Measurements from ENCODE around the gene TIGIT.

TIGIT gene

DNA sequence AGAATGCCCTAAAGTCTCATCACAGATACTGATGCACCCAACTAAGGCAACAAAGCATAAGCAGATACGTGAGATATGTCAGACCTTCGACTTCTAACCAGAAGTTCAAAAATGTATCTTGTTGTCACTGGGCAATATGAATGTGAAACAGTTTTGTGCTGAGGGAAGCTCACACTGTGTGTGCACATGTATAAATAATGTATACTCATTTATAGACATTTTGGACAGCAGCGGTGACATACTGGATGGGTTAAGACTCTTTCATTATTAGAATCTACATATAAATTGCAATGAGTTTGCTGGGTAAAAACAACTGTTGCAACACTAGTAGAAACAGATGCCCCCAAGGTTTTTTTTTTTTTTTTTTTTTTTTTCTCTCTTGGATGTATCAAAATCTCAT lies 37.9 kb downstream of the TIGIT start:
- Histone ChIP-seq H3K4me3 (ENCODE audit: low read depth, low read length) (no peak overlapping the region), H3K79me2 (ENCODE audit: control insufficient read depth, insufficient read depth, low read length, unreplicated experiment) (no peaks in the 10 kb centered on the region), H3K4me1 (ENCODE audit: control insufficient read depth, insufficient read depth, low read length, unreplicated experiment) (no peaks in the 10 kb centered on the region), H2AFZ (ENCODE audit: low read length, unreplicated experiment) (no peak overlapping the region), H3K36me3 (ENCODE audit: insufficient read depth, low read length) (no peaks in the 10 kb centered on the region), H3K27me3 (ENCODE audit: insufficient read depth, low read length) (no peaks in the 10 kb centered on the region), H3K27ac (ENCODE audit: low read depth, low read length) (no peak overlapping the region)

- H3K27me3 ChIP-seq (ENCODE audit: insufficient read depth, low read length): no peaks in the 10 kb centered on the region
- no peak overlapping the region for H3K4me3 ChIP-seq (ENCODE audit: low read depth, low read length)
- H3K4me1 ChIP-seq (ENCODE audit: control insufficient read depth, insufficient read depth, low read length, unreplicated experiment): no peaks in the 10 kb centered on the region
- H3K36me3 ChIP-seq (ENCODE audit: insufficient read depth, low read length): no peaks in the 10 kb centered on the region
- H2AFZ ChIP-seq (ENCODE audit: low read length, unreplicated experiment): no peak overlapping the region
- H3K79me2 ChIP-seq (ENCODE audit: control insufficient read depth, insufficient read depth, low read length, unreplicated experiment): no peaks in the 10 kb centered on the region
- no peak overlapping the region for H3K27ac ChIP-seq (ENCODE audit: low read depth, low read length)
These were observed 38.7 kb downstream of the TIGIT start for GRCh38 chr3:114332342-114333179.

DNA sequence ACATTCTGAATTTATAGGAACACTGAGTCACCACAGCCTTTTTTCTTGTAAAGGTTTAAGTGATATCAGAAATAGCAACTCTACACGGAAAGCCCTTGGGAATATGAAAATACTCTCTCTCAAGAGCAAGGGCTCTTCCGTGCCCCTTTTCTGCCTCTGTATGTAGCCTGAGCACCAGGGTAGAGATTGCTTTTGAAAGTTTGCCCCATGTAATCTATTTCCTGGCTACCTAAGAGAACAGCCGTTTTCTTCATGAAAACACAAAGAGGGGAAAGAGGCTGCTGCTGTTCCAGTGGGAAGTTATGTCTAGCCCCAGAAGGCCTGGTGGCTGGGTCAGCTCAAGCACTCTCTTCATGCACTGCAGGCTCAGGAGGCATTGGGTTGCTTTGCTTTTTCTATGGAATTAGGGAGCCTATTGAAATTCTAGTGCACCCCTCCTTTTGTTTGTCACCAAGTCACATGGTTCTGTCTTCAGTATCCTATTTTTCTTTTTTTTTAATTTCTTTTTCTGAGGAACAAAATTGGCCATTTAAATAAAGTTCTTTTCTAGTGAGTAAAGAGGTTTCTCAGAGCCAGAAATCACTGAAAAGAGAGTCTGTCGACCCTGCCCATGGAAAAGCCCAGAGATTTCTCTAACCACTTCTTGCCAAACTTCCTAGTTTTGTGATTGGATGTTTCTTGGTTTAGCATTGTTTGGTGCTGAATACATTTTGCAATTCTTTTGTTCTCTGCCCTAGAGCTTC lies 39.5 kb downstream of the TIGIT start:
- H3K27ac ChIP-seq (ENCODE audit: low read depth, low read length): no peak overlapping the region
- H3K36me3 ChIP-seq (ENCODE audit: insufficient read depth, low read length): no peaks in the 10 kb centered on the region
- H2AFZ ChIP-seq (ENCODE audit: low read length, unreplicated experiment): no peak overlapping the region
- H3K27me3 ChIP-seq (ENCODE audit: insufficient read depth, low read length): no peaks in the 10 kb centered on the region
- no peaks in the 10 kb centered on the region for H3K79me2 ChIP-seq (ENCODE audit: control insufficient read depth, insufficient read depth, low read length, unreplicated experiment)
- H3K4me1 ChIP-seq (ENCODE audit: control insufficient read depth, insufficient read depth, low read length, unreplicated experiment): no peaks in the 10 kb centered on the region
- H3K4me3 ChIP-seq (ENCODE audit: low read depth, low read length): no peak overlapping the region

DNA sequence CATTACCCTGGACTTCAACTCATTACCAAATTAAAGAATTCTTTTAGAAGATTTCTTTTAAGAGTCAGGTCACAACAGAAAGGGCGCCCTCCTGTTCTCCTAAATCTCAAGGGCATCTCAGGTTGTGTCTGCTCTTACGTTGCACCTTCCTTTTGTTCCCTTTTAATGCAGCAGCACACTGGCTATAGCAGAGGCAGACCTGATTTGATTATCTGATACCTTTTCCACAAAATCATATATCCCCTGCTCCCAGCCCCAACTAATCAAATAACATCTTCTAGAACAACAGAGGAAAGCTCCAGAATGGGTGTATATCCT lies 40.1 kb downstream of the TIGIT start:
- no peak overlapping the region for H2AFZ ChIP-seq (ENCODE audit: low read length, unreplicated experiment)
- H3K4me1 ChIP-seq (ENCODE audit: control insufficient read depth, insufficient read depth, low read length, unreplicated experiment): no peaks in the 10 kb centered on the region
- H3K79me2 ChIP-seq (ENCODE audit: control insufficient read depth, insufficient read depth, low read length, unreplicated experiment): no peaks in the 10 kb centered on the region
- H3K27me3 ChIP-seq (ENCODE audit: insufficient read depth, low read length): no peaks in the 10 kb centered on the region
- no peaks in the 10 kb centered on the region for H3K36me3 ChIP-seq (ENCODE audit: insufficient read depth, low read length)
- H3K27ac ChIP-seq (ENCODE audit: low read depth, low read length): no peak overlapping the region
- no peak overlapping the region for H3K4me3 ChIP-seq (ENCODE audit: low read depth, low read length)

- Histone ChIP-seq H3K79me2 (ENCODE audit: control insufficient read depth, insufficient read depth, low read length, unreplicated experiment) (no peaks in the 10 kb centered on the region), H3K27ac (ENCODE audit: low read depth, low read length) (no peak overlapping the region), H3K36me3 (ENCODE audit: insufficient read depth, low read length) (no peaks in the 10 kb centered on the region), H2AFZ (ENCODE audit: low read length, unreplicated experiment) (no peak overlapping the region), H3K4me1 (ENCODE audit: control insufficient read depth, insufficient read depth, low read length, unreplicated experiment) (no peaks in the 10 kb centered on the region), H3K27me3 (ENCODE audit: insufficient read depth, low read length) (no peaks in the 10 kb centered on the region), H3K4me3 (ENCODE audit: low read depth, low read length) (no peak overlapping the region)
These were observed 42.4 kb downstream of the TIGIT start for GRCh38 chr3:114336122-114336697.

DNA sequence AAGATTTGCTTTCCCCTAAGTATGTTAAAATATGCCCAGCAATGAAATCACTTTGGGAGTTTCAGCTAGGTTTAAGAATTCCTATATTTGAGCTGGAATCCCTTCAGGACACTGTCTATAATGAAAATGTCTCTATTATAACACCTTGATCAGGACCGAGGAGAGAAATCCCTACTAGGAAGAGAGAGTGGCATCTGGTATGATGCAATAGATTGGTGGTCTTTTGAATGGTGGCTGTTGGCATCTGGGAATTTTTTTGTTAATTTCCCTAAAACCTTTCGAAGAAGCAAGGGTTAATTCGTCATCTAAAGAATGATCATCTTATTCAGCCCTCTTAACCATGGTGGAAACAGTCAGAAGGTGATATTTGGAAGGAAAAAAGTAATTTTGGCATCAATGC lies 43.0 kb downstream of the TIGIT start:
- no peaks in the 10 kb centered on the region for H3K79me2 ChIP-seq (ENCODE audit: control insufficient read depth, insufficient read depth, low read length, unreplicated experiment)
- no peaks in the 10 kb centered on the region for H3K4me1 ChIP-seq (ENCODE audit: control insufficient read depth, insufficient read depth, low read length, unreplicated experiment)
- H3K36me3 ChIP-seq (ENCODE audit: insufficient read depth, low read length): no peaks in the 10 kb centered on the region
- no peak overlapping the region for H3K27ac ChIP-seq (ENCODE audit: low read depth, low read length)
- no peak overlapping the region for H2AFZ ChIP-seq (ENCODE audit: low read length, unreplicated experiment)
- H3K4me3 ChIP-seq (ENCODE audit: low read depth, low read length): no peak overlapping the region
- no peaks in the 10 kb centered on the region for H3K27me3 ChIP-seq (ENCODE audit: insufficient read depth, low read length)

DNA sequence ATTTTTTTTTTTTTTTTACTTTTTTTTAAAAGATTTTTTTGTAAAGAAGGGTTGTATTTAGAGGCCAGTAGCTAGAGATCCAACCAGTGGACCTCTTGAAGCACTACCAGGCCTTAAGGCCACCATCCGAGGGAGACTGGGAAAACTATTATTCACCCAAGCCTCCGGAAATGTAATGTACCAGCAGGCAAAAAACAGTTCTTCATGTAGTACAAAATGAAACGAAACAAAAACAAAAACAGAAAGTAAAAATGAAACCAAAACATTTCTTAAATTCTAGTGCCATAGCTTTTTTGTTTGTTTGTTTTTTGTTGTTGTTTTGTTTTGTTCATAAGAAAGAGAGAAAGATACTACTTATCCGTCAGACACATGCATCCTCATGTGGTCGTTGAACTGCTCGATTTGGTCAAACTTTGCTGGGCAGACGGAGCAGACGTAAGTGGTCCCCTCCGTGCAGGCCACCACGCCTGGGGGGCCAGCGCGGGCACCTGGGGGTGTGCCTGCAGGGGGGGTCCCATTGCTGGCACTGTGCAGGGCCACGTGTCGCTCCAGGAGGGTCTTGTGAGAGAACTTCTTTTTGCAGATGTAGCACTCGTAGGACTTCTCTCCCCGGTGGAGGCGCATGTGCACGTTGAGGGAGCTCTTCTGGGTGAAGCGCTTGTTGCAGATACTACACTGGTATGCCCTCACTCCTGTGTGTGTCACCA lies 45.0 kb downstream of the TIGIT start:
- Histone ChIP-seq H3K27me3 (ENCODE audit: insufficient read depth, low read length) (no peaks in the 10 kb centered on the region), H2AFZ (ENCODE audit: low read length, unreplicated experiment) (no peak overlapping the region), H3K36me3 (ENCODE audit: insufficient read depth, low read length) (no peaks in the 10 kb centered on the region), H3K27ac (ENCODE audit: low read depth, low read length) (no peak overlapping the region), H3K4me1 (ENCODE audit: control insufficient read depth, insufficient read depth, low read length, unreplicated experiment) (no peaks in the 10 kb centered on the region), H3K4me3 (ENCODE audit: low read depth, low read length) (no peak overlapping the region), H3K79me2 (ENCODE audit: control insufficient read depth, insufficient read depth, low read length, unreplicated experiment) (no peaks in the 10 kb centered on the region)

DNA sequence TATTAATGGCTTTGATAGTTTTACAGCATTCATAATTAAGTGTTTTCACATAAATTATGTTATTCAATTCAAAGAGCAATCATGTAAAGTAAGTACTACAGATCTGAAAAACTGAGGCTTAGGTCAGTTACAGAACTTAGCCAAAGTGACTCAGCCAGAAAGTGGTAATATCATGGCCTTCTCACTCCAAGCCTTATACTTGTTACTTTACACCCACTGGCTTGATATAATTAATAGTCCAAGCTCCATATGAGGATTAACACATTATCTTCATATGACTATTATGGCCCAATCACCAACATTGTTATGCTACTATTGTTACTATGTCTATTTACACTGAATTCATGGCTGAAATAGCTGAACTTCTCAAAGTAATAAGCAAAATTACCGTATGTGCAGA lies 50.7 kb downstream of the TIGIT start:
- Histone ChIP-seq H3K4me3 (ENCODE audit: low read depth, low read length) (no peak overlapping the region), H3K27ac (ENCODE audit: low read depth, low read length) (no peak overlapping the region), H3K27me3 (ENCODE audit: insufficient read depth, low read length) (no peaks in the 10 kb centered on the region), H3K4me1 (ENCODE audit: control insufficient read depth, insufficient read depth, low read length, unreplicated experiment) (no peaks in the 10 kb centered on the region), H3K36me3 (ENCODE audit: insufficient read depth, low read length) (peaks cover 7% of the 10 kb centered on the region), H3K79me2 (ENCODE audit: control insufficient read depth, insufficient read depth, low read length, unreplicated experiment) (no peaks in the 10 kb centered on the region), H2AFZ (ENCODE audit: low read length, unreplicated experiment) (no peak overlapping the region)

DNA sequence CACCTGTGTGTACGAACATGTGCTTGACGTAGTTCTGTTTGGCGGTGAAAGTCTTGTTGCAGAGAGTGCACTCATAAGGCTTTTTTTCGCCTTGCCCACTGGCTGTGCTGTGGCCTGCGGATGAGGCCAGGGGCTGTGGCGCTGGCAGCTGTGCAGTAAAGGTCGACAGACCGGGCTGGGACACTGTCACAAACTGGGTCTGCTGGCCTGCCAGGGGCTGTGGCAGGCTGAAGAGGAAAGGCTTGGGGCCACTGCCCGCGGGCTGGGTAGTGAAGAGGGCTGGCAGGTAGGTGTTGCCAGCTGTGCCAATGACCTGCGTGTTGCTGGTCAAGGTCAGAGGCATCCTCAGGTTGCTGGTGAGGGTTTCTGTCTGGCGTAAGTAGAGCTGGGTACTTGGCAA lies 56.4 kb downstream of the TIGIT start:
- Histone ChIP-seq H3K27me3 (ENCODE audit: insufficient read depth, low read length) (no peaks in the 10 kb centered on the region), H3K27ac (ENCODE audit: low read depth, low read length) (no peak overlapping the region), H3K4me3 (ENCODE audit: low read depth, low read length) (no peak overlapping the region), H2AFZ (ENCODE audit: low read length, unreplicated experiment) (no peak overlapping the region), H3K4me1 (ENCODE audit: control insufficient read depth, insufficient read depth, low read length, unreplicated experiment) (no peaks in the 10 kb centered on the region), H3K79me2 (ENCODE audit: control insufficient read depth, insufficient read depth, low read length, unreplicated experiment) (no peaks in the 10 kb centered on the region), H3K36me3 (ENCODE audit: insufficient read depth, low read length) (peaks cover 17% of the 10 kb centered on the region)

DNA sequence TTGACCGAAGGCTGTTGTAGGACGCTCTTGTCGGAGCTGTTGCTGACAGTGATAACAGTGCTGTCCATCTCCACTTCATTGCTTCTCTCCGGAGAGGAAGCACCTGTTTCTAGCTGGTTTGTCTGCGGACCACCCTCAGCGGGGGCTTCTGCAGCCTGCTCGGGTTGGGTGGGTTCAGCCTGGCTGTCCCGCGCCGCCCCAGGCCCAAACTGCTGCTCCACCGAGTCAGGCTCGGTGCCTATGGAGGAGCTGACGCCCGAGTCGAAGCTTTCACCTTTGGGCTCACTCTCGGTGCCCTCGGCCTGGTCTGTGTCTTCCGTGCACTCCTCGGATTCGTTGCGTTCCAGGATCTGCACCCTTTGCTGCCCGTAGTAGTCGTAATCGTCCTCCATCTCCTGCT lies 56.9 kb downstream of the TIGIT start:
- H3K4me3 ChIP-seq (ENCODE audit: low read depth, low read length): no peak overlapping the region
- H3K4me1 ChIP-seq (ENCODE audit: control insufficient read depth, insufficient read depth, low read length, unreplicated experiment): no peaks in the 10 kb centered on the region
- H3K79me2 ChIP-seq (ENCODE audit: control insufficient read depth, insufficient read depth, low read length, unreplicated experiment): no peaks in the 10 kb centered on the region
- peaks cover 17% of the 10 kb centered on the region for H3K36me3 ChIP-seq (ENCODE audit: insufficient read depth, low read length)
- no peaks in the 10 kb centered on the region for H3K27me3 ChIP-seq (ENCODE audit: insufficient read depth, low read length)
- H2AFZ ChIP-seq (ENCODE audit: low read length, unreplicated experiment): no peak overlapping the region
- no peak overlapping the region for H3K27ac ChIP-seq (ENCODE audit: low read depth, low read length)
